HepG2 (cell line): ENCODE measurements around the gene GZF1. TPM values are rescaled to one million over a fixed set of nuclear protein-coding genes. Genes with fewer than 3 reads are reported as not detected.

ENCODE experiments used
- AGO1 ChIP-seq: fragments of 200-400 bp; formaldehyde crosslinking; IDR thresholded peaks from 2 replicates; pipeline ENCODE4 v1.6.1; 2017; ENCODE audit warnings: mild to moderate bottlenecking, low read depth, low read length, moderate library complexity; ENCODE audit not compliant: poor library complexity, severe bottlenecking
- ATF7 ChIP-seq, 2 experiments: fragments of 450-650 bp in 1 of 2; sonication (generic) in 1 of 2; formaldehyde crosslinking in 1 of 2; IDR thresholded peaks; 2 replicates each; pipeline versions ENCODE4 v1.4.0 to v1.6.1; 2016 to 2020; ENCODE audit warnings: antibody characterized with exemption in 1 of 2, mild to moderate bottlenecking in 1 of 2, missing genetic modification reagents in 1 of 2
- KDM6A ChIP-seq: IDR thresholded peaks from 2 replicates; pipeline ENCODE4 v1.6.1; 2016; ENCODE audit warnings: low read depth
- MEIS1 ChIP-seq: sonication (generic); formaldehyde crosslinking; IDR thresholded peaks from 2 replicates; pipeline ENCODE4 v1.9.0; 2021; ENCODE audit warnings: mild to moderate bottlenecking, missing genetic modification reagents, moderate library complexity, borderline replicate concordance
- NAIF1 ChIP-seq: sonication (generic); formaldehyde crosslinking; IDR thresholded peaks from 2 replicates; pipeline ENCODE4 v1.5.0; 2020; ENCODE audit warnings: mild to moderate bottlenecking, missing genetic modification reagents, borderline replicate concordance
- NBN ChIP-seq: fragments of 450-650 bp; conservative IDR thresholded peaks from 2 replicates; pipeline ENCODE4 v1.6.1; 2017
- PCBP1 ChIP-seq: fragments of 200-400 bp; formaldehyde crosslinking; IDR thresholded peaks from 2 replicates; pipeline ENCODE4 v1.6.1; 2017; ENCODE audit warnings: mild to moderate bottlenecking, low read depth, low read length, borderline replicate concordance
- PCBP2 ChIP-seq: fragments of 200-400 bp; formaldehyde crosslinking; optimal IDR thresholded peaks from 2 replicates; pipeline ENCODE3; 2018; ENCODE audit warnings: low read length, low read depth; ENCODE audit not compliant: poor library complexity, severe bottlenecking
- POLR2A ChIP-seq, 2 experiments: IDR thresholded peaks; 2 replicates each; pipeline ENCODE4 v1.6.1; 2011; ENCODE audit warnings: low read depth in 2 of 2, low read length in 2 of 2, mild to moderate bottlenecking in 1 of 2, moderate library complexity in 1 of 2; ENCODE audit not compliant: insufficient read depth in 1 of 2
- POLR2AphosphoS2 ChIP-seq: IDR thresholded peaks from 2 replicates; pipeline ENCODE4 v1.6.1; 2011; ENCODE audit warnings: low read depth, low read length, improper control_type of control experiment
- RBFOX2 ChIP-seq: fragments of 200-400 bp; formaldehyde crosslinking; IDR thresholded peaks from 2 replicates; pipeline ENCODE4 v1.6.1; 2017; ENCODE audit warnings: low read depth, mild to moderate bottlenecking, low read length
- RBM22 ChIP-seq: fragments of 200-400 bp; formaldehyde crosslinking; optimal IDR thresholded peaks from 2 replicates; pipeline ENCODE3; 2017; ENCODE audit warnings: mild to moderate bottlenecking, low read length, moderate library complexity
- ZNF260 ChIP-seq: sonication (generic); formaldehyde crosslinking; IDR thresholded peaks from 2 replicates; pipeline ENCODE4 v1.4.0; 2020; ENCODE audit warnings: missing genetic modification reagents, low read depth, mild to moderate bottlenecking, borderline replicate concordance
- ZNF768 ChIP-seq: sonication (generic); formaldehyde crosslinking; IDR thresholded peaks from 2 replicates; pipeline ENCODE4 v1.4.0; 2020; ENCODE audit warnings: missing genetic modification reagents
- polyA plus RNA-seq, 8 experiments: library from polyadenylated mRNA; depleted of rRNA in 3 of 8; stranded (reverse) in 7 of 8; unstranded in 1 of 8; fragments of >200 nt; fragmentation: Illumina TruSeq in 4 of 8; extraction: Trizol in 4 of 8; gene quantifications; 2 replicates each; pipeline versions ENCODE4 v1.2.1 to v1.2.3, GENCODE V29; 2011 to 2016; ENCODE audit warnings: low read depth in 4 of 8, missing spikeins in 1 of 8, mixed read lengths in 1 of 8; ENCODE audit not compliant: insufficient read depth in 1 of 8
- total RNA-seq, 5 experiments: library from RNA; depleted of rRNA; stranded (reverse); fragments of >200 nt; fragmentation: Illumina TruSeq; extraction: Trizol; gene quantifications; 2 replicates each; pipeline ENCODE4 v1.2.3, GENCODE V29; 2016; ENCODE audit warnings: low read depth in 1 of 5
- TF ChIP-seq, protein P1 (sequence below): sonication (generic); formaldehyde crosslinking; IDR thresholded peaks from 2 replicates; pipeline ENCODE4 v1.5.0; 2020; ENCODE audit warnings: missing genetic modification reagents, mild to moderate bottlenecking, borderline replicate concordance
- TF ChIP-seq, protein P2 (sequence below): sonication (generic); formaldehyde crosslinking; IDR thresholded peaks from 2 replicates; pipeline ENCODE4 v1.4.0; 2020; ENCODE audit warnings: missing genetic modification reagents, borderline replicate concordance
- TF ChIP-seq, protein P3 (sequence below), 2 experiments: sonication (generic) in 1 of 2; formaldehyde crosslinking in 1 of 2; IDR thresholded peaks; 2 replicates each; pipeline versions ENCODE4 v1.5.1 to v1.6.1; 2011 to 2020; ENCODE audit warnings: borderline replicate concordance in 1 of 2, low read depth in 1 of 2, low read length in 1 of 2, mild to moderate bottlenecking in 1 of 2, missing genetic modification reagents in 1 of 2, moderate library complexity in 1 of 2
- TF ChIP-seq, protein P4 (sequence below): sonication (generic); formaldehyde crosslinking; IDR thresholded peaks from 2 replicates; pipeline ENCODE4 v1.4.0; 2020; ENCODE audit warnings: mild to moderate bottlenecking, missing genetic modification reagents

Gene GZF1
- total and polyA plus RNA-seq, 2 of the 13 experiments (the other 11 are each of a cell fraction or from before 2014, with no cell fraction given): 16.9 to 26.0 TPM

DNA sequence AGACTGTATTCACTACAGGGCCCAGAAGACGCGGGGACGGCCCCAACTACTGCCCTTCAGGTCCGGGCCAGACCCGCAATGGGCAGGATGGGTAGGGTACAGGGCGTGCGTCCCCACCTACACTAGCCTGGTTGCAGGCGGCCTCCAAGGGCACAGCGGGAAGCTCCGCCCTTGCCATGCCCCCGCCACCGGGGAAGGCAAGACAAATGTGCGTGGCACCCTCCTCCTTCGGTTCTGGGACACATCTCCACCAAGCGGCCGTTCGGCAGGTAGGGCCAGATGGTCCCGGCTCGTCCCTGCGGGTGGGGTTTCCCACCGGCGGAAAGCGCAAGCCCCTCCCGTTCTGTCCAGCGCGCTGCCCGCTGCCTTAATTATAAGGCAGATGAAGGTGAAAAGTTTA lies 5.8 kb upstream of the GZF1 start (continued):
- TF ChIP-seq AGO1 (peak; percentile 58), POLR2AphosphoS2 (peak; percentile 47; the same call in 1 of the 2 replicates), ZNF260 (CRISPR knock-in tag) (no peak), NAIF1 (CRISPR knock-in tag) (no peak), ZNF768 (CRISPR knock-in tag) (peak; percentile 41; the same call in 1 of the 2 replicates), NBN (no peak), RBM22 (peak; percentile 72), ATF7 (IDR thresholded peaks at IDR 0.05) (no peak), ATF7 (CRISPR knock-in tag; IDR thresholded peaks at IDR 0.05) (no peak), POLR2A (IDR thresholded peaks at IDR 0.05; ENCODE audit: insufficient read depth in 1 of 2, low read depth in 2 of 2, low read length in 2 of 2) (peak in 1 of 2 experiments; percentile 38; a peak in 1 of 4 replicates), PCBP2 (no peak), KDM6A (CRISPR knock-in tag) (no peak), PCBP1 (no peak), RBFOX2 (peak; percentile 75), MEIS1 (CRISPR knock-in tag) (no peak)
- TF ChIP-seq, protein P1, sequence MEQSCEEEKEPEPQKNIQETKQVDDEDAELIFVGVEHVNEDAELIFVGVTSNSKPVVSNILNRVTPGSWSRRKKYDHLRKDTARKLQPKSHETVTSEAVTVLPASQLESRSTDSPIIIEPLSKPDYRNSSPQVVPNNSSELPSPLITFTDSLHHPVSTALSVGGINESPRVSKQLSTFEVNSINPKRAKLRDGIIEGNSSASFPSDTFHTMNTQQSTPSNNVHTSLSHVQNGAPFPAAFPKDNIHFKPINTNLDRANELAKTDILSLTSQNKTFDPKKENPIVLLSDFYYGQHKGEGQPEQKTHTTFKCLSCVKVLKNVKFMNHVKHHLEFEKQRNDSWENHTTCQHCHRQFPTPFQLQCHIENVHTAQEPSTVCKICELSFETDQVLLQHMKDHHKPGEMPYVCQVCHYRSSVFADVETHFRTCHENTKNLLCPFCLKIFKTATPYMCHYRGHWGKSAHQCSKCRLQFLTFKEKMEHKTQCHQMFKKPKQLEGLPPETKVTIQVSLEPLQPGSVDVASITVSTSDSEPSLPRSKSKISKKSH: 0 out of 2 replicates have a peak, but pooled peaks have one; percentile 19
- TF ChIP-seq, protein P2, sequence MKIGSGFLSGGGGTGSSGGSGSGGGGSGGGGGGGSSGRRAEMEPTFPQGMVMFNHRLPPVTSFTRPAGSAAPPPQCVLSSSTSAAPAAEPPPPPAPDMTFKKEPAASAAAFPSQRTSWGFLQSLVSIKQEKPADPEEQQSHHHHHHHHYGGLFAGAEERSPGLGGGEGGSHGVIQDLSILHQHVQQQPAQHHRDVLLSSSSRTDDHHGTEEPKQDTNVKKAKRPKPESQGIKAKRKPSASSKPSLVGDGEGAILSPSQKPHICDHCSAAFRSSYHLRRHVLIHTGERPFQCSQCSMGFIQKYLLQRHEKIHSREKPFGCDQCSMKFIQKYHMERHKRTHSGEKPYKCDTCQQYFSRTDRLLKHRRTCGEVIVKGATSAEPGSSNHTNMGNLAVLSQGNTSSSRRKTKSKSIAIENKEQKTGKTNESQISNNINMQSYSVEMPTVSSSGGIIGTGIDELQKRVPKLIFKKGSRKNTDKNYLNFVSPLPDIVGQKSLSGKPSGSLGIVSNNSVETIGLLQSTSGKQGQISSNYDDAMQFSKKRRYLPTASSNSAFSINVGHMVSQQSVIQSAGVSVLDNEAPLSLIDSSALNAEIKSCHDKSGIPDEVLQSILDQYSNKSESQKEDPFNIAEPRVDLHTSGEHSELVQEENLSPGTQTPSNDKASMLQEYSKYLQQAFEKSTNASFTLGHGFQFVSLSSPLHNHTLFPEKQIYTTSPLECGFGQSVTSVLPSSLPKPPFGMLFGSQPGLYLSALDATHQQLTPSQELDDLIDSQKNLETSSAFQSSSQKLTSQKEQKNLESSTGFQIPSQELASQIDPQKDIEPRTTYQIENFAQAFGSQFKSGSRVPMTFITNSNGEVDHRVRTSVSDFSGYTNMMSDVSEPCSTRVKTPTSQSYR (CRISPR knock-in tag): no peak
- TF ChIP-seq, protein P3, sequence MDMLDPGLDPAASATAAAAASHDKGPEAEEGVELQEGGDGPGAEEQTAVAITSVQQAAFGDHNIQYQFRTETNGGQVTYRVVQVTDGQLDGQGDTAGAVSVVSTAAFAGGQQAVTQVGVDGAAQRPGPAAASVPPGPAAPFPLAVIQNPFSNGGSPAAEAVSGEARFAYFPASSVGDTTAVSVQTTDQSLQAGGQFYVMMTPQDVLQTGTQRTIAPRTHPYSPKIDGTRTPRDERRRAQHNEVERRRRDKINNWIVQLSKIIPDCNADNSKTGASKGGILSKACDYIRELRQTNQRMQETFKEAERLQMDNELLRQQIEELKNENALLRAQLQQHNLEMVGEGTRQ (IDR thresholded peaks at IDR 0.05; ENCODE audit: low read depth, low read length): no peak
- TF ChIP-seq, protein P3 (CRISPR knock-in tag; IDR thresholded peaks at IDR 0.05; ENCODE audit: borderline replicate concordance): no peak
- TF ChIP-seq, protein P4, sequence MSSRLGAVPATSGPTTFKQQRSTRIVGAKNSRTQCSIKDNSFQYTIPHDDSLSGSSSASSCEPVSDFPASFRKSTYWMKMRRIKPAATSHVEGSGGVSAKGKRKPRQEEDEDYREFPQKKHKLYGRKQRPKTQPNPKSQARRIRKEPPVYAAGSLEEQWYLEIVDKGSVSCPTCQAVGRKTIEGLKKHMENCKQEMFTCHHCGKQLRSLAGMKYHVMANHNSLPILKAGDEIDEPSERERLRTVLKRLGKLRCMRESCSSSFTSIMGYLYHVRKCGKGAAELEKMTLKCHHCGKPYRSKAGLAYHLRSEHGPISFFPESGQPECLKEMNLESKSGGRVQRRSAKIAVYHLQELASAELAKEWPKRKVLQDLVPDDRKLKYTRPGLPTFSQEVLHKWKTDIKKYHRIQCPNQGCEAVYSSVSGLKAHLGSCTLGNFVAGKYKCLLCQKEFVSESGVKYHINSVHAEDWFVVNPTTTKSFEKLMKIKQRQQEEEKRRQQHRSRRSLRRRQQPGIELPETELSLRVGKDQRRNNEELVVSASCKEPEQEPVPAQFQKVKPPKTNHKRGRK (CRISPR knock-in tag): no peak
